GM21576 (cell line): ENCODE data around the gene IL2RA.
"Not testable (repeated sequence)": the region's sequence is repeated elsewhere in the genome, so short reads cannot be mapped to it uniquely, and the experiment has no call there.

Source experiments
- ATAC-seq: cut with Tn5 transposase; IDR thresholded peaks from one replicate; pipeline ENCODE4 v1.9.1; 2021; ENCODE audit warnings: mild to moderate bottlenecking, moderate library complexity; ENCODE audit not compliant: unreplicated experiment

Gene IL2RA

GRCh38 chr10:6044060-6044459 is 18.1 kb downstream of the IL2RA start:
- ATAC-seq, result no peak

DNA sequence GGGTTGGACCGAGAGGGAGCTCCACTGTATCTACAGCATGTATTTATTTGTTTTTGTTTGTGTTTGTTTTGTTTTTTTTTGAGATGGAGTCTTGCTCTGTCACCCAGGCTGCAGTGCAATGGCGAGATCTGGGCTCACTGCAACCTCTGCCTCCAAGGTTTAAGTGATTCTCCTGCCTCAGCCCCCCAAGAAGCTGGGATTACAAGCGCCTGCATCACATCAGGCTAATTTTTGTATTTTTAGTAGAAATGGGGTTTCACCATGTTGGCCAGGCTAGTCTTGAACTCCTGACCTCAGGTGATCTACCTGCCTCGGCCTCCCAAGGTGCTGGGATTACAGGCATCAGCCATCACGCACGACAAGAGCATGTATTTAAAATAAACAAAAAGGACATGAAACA is 18.8 kb downstream of the IL2RA start:
- not testable (repeated sequence) for ATAC-seq

GRCh38 chr10:6040205-6040604 is 22.0 kb downstream of the IL2RA start:
- ATAC-seq, result no peak

- no peak for ATAC-seq
These were observed 22.5 kb downstream of the IL2RA start for GRCh38 chr10:6039711-6040110.

DNA sequence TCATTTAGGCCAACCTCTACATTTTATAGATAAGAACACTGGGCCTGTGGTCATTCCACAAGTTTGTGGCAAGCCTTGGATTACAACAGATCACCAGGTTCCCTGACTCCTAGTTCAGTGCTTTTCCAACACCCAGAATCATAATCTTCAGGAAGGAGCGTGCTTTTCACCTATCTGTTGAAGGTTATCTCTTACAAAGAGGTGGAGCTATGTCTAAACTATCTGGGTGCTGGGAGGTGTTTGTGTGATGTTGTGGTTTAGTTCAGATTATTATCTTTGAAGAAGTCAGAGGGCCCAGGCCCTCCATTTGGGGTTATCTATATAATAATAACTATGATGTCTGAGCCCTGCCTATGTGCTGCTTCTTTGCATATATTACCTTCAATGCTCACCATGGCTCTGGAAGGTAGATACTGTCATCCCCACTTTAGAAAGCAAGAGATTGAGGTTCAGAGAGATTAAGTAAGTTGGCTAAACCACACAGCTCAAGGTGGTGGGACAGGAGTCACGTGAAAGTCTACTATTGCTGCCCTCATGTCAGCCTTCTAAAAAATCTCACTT is 24.0 kb downstream of the IL2RA start:
- ATAC-seq, result no peak

DNA sequence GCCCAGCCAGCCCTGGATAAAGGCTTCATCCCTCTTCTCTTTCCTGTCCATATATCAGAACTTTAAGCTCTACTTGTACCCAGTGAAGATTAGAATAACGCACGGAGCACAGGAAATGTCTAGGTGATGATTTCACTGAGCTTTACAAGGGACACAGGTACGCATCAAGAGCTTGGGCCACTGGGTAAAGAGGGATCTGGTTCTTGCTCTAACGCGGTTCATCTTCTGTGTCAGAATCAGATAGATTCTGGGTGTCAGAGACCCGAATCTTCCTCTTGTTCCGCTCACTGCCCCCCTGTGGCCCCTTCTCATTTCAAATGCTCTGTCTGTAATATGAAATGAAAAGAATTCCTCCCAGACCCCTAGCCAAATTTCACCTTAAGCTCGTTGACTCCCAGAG is 24.7 kb downstream of the IL2RA start:
- ATAC-seq, result no peak

DNA sequence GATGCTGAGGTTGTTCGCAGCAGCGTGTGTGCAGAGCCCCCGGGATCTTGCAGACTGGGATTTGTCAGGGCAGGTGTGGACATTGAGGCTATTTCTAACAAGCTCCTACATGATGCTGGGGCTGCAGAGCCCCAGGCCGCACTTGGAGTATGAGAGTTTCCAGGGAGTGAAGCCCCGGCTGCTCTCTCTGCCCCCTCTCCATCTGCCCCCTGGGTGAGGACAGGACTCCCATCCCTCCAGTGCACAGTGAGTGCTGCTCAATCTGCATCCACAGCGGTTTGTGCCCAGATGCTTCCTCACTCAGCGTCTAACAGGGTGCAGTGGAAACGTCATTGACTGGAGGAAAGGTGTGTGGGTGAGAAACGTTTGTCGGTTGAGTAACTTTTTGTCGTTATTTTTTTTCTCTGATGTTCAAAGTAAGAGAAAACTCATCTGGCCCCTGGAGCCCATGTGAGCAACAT is 25.3 kb downstream of the IL2RA start:
- no peak for ATAC-seq

- ATAC-seq, result no peak
These were observed 26.1 kb downstream of the IL2RA start for GRCh38 chr10:6035931-6036575.

- no peak for ATAC-seq
These were observed 26.9 kb downstream of the IL2RA start for GRCh38 chr10:6035101-6035834.

DNA sequence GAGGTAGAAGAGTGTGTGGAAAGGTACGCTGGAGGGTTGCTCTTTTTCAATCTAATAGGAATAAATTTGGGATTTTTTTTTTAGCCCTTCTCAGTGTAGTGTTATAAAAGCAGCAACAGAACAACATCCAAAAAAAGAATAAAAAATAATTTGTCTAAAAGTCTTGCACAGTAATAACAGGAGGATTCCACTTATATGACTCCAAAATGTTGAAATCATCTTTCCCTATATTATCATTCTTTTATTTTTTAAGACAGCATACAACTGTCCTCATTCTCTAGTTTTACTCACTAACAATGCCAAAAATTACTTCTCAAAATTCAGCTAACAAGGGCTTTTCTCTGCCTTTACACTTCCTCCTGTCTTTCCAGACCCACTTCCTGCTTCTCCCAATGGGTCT is 27.8 kb downstream of the IL2RA start:
- no peak for ATAC-seq

GRCh38 chr10:6033954-6034353 is 28.2 kb downstream of the IL2RA start:
- no peak for ATAC-seq

GRCh38 chr10:6030940-6031339 is 31.2 kb downstream of the IL2RA start:
- ATAC-seq, result no peak

- ATAC-seq, result no peak
These were observed 31.9 kb downstream of the IL2RA start for GRCh38 chr10:6030217-6030616.

DNA sequence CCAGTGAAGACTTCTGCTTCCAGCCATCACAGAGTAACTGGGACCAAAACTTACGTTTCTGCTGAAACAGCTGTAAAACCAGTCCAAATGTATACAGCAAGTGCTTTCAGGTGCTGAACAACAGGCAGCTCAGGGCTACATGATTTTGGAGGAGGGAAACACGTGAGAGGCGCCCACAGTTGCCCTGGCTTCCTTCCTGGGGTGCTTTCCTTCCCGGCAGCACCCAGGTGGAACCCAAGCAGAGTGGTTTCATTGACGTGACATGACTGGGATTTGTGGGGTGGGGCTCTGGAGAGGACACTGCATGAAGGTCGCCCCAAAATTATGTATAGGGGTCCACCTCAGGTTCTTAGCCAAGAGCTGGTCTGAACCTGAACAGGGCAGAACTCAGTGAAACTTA is 34.2 kb downstream of the IL2RA start:
- no peak for ATAC-seq

DNA sequence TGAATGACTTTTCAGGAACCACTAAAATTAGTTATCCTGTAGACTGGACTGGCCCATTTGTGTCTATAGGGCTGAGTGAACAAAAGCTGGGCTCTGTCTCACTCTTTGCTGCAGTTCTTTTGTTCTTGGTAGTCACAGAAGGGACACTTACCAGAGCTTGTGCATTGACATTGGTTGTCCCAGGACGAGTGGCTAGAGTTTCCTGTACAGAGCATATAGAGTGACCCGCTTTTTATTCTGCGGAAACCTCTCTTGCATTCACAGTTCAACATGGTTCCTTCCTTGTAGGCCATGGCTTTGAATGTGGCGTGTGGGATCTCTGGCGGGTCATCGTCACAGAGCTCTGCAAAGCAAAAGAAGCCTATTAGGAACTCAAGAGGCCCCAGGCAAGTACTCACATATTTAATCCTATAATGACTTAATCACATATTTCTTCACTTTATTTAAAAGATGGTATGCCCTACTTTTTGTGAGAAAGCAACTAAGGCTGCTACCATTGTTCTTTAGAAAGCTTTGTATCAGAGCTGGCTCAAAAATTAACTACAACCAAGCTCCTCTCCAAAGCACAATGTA is 36.4 kb downstream of the IL2RA start:
- no peak for ATAC-seq

DNA sequence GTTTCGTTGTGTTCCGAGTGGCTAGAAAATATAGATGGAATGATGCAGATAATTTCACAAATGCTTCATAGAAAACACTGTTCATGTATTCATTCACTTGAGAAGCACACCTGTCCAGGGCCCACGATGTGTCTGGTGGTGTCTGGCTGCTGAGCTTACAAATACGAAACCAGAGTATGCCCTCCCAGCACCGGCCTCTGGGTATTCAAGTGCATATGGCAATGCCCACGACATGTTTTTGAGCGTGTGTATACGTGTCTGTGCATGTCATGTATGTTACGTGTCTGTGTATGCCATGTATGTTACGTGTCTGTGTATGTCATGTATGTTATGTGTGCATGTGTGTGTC is 37.9 kb downstream of the IL2RA start:
- ATAC-seq, result no peak

- no peak for ATAC-seq
These were observed 38.4 kb downstream of the IL2RA start for GRCh38 chr10:6023661-6024333.

GRCh38 chr10:6022660-6023059 is 39.5 kb downstream of the IL2RA start:
- no peak for ATAC-seq

- ATAC-seq, result no peak
These were observed 41.3 kb downstream of the IL2RA start for GRCh38 chr10:6020826-6021225.

DNA sequence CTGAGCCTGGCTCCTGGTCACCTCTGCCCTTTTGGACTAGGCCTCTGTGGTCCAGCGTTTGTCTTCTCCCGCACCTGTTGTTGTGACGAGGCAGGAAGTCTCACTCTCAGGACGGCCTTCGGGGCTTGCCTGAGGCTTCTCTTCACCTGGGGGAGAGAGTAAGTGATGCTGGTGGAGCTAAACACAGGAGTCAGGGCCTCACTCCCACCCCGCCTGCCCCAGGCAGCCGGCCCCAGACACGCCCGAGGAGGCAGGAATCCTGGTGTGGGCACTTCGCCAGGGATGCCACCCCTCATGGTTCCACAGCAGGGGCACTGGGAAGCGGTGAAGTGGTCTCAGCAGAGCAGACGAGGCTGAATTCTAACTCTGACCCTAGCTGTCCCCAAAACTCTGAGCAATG is 42.4 kb downstream of the IL2RA start:
- ATAC-seq, result no peak

GRCh38 chr10:6019010-6019782 is 43.0 kb downstream of the IL2RA start:
- no peak for ATAC-seq
